ENCODE data around the gene EPHA6. TPM values are rescaled to one million over a fixed set of nuclear protein-coding genes. Genes with fewer than 3 reads are reported as not detected.

The EPHA6 gene
- total RNA-seq, 1 experiment from 2014 or later: 0.61 TPM

DNA sequence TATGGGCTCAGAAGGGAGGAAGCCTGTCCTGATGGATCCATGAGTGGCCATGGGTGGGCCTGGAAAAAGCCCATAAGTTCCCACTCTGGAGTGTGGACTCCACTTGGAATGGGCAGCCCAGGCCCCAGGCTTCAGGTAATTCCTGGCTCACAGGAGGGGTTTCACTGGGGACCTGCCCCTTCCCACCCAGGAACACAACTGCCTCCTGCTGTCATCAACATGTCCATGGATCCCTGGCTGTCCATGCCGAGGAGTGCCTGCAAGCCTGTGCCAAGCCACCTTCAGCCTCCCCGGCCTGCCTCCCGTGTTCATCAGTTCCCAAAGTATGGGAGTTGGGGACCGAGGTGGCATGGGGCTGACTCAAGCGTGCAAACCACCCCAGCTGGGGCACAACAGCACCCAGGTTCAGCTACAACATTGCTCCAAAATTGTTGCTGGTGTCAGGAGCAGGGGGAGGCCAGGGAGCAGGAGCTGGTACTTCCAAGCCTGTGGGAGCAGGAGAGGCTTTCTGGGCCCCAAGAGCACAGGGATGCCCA is 479.3 kb downstream of the EPHA6 start:
- H3K9me3 Mint-ChIP-seq: peaks cover 23 to 24% of the 10 kb centered on the region in 2 experiments

More for the DNA sequence above, 479.3 kb downstream of the EPHA6 start:
- Histone ChIP-seq H2BK120ac (ENCODE audit: low read depth, low read length, poor library complexity, severe bottlenecking) (no peak overlapping the region), H2AK5ac (ENCODE audit: insufficient read length, low read length) (no peak overlapping the region), H3K23ac (ENCODE audit: insufficient read length, low read depth, low read length) (no peak overlapping the region), H4K20me1 (ENCODE audit: control insufficient read depth, insufficient read depth, insufficient read length) (no peaks in the 10 kb centered on the region), H3K4me1 (ENCODE audit: insufficient read depth, low read length) (no peaks in the 10 kb centered on the region), H3K27ac (ENCODE audit: insufficient read length, low read depth, low read length) (no peak overlapping the region), H4K8ac (replicated peaks; ENCODE audit: insufficient read length, low read depth, low read length) (no peak overlapping the region), H3K4ac (ENCODE audit: low read depth, low read length) (no peak overlapping the region), H2AFZ (ENCODE audit: low read length) (no peak overlapping the region), H3K79me1 (ENCODE audit: insufficient read depth, low read depth, low read length, poor library complexity, severe bottlenecking) (no peaks in the 10 kb centered on the region), H3K9ac (ENCODE audit: extremely low read depth, insufficient read length, low read length) (no peak overlapping the region), H2BK12ac (ENCODE audit: insufficient read length, low read depth, low read length) (no peak overlapping the region), H3K27me3 (ENCODE audit: insufficient read depth, low read length) (no peaks in the 10 kb centered on the region), H3K4me2 (ENCODE audit: insufficient read depth, insufficient read length, low read length) (no peak overlapping the region), H3K14ac (ENCODE audit: insufficient read depth, low read length) (no peak overlapping the region; the same call in 1 of the 2 replicates), H3T11ph (ENCODE audit: low read length) (no peak overlapping the region), H4K91ac (ENCODE audit: insufficient read length, low read depth, low read length) (no peak overlapping the region), H3K23me2 (ENCODE audit: insufficient read length, low read depth, low read length, poor library complexity, severe bottlenecking) (no peaks in the 10 kb centered on the region), H3K9me3 (ENCODE audit: control insufficient read depth, low read depth, low read length) (peaks cover 5% of the 10 kb centered on the region), H2BK5ac (ENCODE audit: insufficient read length, low read length) (no peak overlapping the region), H2BK20ac (ENCODE audit: low read depth, low read length, poor library complexity, severe bottlenecking) (no peak overlapping the region), H4K5ac (ENCODE audit: insufficient read length, low read depth, low read length) (no peak overlapping the region), H3K79me2 (ENCODE audit: insufficient read depth, low read length) (no peaks in the 10 kb centered on the region), H3K18ac (ENCODE audit: insufficient read length, low read depth, low read length) (no peak overlapping the region), H3K56ac (ENCODE audit: insufficient read length, low read depth, low read length) (no peak overlapping the region), H2BK15ac (ENCODE audit: low read depth, low read length) (no peak overlapping the region)
- Mint-ChIP-seq H3K4me1 (no peaks in the 10 kb centered on the region), H3K36me3 (ENCODE audit: insufficient read depth in 1 of 3, low read depth in 3 of 3) (peaks cover 0 to 28% (median 17%) of the 10 kb centered on the region in 3 experiments; a peak in 4 of 7 replicates), H3K27ac (no peak overlapping the region; a peak in 1 of 7 replicates), H3K27me3 (ENCODE audit: low read depth) (no peaks in the 10 kb centered on the region; the same call in 1 of the 2 replicates), H3K4me3 (no peak overlapping the region)
- DNase-seq: no peak
- TF ChIP-seq, protein P1, sequence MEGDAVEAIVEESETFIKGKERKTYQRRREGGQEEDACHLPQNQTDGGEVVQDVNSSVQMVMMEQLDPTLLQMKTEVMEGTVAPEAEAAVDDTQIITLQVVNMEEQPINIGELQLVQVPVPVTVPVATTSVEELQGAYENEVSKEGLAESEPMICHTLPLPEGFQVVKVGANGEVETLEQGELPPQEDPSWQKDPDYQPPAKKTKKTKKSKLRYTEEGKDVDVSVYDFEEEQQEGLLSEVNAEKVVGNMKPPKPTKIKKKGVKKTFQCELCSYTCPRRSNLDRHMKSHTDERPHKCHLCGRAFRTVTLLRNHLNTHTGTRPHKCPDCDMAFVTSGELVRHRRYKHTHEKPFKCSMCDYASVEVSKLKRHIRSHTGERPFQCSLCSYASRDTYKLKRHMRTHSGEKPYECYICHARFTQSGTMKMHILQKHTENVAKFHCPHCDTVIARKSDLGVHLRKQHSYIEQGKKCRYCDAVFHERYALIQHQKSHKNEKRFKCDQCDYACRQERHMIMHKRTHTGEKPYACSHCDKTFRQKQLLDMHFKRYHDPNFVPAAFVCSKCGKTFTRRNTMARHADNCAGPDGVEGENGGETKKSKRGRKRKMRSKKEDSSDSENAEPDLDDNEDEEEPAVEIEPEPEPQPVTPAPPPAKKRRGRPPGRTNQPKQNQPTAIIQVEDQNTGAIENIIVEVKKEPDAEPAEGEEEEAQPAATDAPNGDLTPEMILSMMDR (conservative IDR thresholded peaks at IDR 0.05): no peak
- WGBS (ENCODE audit: extremely low coverage, insufficient read length, low lambda C conversion rate): no CpG with 5 or more reads among the region's 5 CpGs
